HG03575 (cell line): Measurements from ENCODE around the gene ACVR1.
A peak's percentile ranks its signal among the peaks of the same experiment; 100 is the strongest.
"Not testable (repeated sequence)": the region's sequence is repeated elsewhere in the genome, so short reads cannot be mapped to it uniquely, and the experiment has no call there.

Source experiments
- ATAC-seq: cut with Tn5 transposase; IDR thresholded peaks from one replicate; pipeline ENCODE4 v1.9.1; 2021; ENCODE audit not compliant: unreplicated experiment, insufficient number of reproducible peaks, low FRiP score; ENCODE audit errors: extremely low read depth

ACVR1 gene

DNA sequence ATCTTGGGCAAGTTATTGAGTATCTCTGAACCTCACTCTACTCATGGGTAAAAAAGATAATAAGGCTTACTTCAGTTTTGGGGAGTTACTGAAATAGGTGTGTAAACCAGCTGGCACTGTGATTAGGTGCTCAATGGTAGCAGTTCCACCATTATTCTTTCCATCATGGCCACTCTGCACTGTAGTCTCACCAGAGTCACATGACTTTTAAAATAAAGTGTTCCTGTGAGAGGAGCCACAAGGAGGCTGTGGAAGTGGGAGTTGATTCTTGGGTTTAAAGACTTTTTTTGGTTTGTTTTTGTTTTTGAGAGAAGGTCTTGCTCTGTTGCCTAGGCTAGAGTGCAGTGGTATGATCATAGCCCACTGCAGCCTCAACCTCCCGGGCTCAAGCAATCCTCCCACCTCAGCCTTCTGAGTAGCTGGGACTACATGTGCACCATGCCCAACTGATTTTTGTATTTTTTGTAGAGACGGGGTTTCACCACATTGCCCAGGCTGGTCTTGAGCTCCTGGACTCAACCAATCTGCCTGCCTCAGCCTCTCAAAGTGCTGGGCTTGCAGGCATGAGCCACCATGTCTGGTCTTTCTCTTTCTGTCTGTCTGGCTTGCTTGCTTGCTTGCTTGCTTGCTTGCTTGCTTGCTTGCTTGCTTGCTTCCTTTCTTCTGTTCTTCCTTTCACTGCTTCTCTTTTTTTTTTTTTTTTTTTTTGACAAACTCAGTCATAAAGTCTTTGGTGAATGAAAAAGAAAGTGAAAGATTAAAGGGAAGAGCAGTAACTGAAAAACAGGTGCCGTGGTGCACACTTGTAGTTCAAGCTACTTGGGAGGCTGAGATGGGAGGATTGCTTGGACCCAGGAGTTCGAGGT, 21.2 kb upstream of the ACVR1 start:
- ATAC-seq = peak; percentile 41

DNA sequence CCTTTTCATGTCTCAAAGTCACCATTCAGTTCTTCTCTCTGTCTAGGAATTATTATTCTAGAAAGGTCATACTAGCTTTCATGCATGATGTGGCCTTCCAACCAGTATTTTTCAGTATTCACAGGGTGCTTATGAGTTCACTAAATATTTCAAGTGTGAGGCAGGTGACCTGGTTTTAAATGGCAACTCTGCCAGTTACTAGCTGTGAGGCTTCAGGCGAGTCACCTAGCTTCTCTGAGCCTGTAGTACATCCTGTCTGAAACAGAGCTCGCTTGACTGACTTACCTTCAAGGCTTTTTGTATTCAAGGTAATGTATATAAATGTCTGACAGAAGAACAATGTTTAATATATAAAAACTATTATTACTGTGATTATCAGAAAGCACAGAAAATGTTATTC, 19.4 kb upstream of the ACVR1 start:
- ATAC-seq = no peak

DNA sequence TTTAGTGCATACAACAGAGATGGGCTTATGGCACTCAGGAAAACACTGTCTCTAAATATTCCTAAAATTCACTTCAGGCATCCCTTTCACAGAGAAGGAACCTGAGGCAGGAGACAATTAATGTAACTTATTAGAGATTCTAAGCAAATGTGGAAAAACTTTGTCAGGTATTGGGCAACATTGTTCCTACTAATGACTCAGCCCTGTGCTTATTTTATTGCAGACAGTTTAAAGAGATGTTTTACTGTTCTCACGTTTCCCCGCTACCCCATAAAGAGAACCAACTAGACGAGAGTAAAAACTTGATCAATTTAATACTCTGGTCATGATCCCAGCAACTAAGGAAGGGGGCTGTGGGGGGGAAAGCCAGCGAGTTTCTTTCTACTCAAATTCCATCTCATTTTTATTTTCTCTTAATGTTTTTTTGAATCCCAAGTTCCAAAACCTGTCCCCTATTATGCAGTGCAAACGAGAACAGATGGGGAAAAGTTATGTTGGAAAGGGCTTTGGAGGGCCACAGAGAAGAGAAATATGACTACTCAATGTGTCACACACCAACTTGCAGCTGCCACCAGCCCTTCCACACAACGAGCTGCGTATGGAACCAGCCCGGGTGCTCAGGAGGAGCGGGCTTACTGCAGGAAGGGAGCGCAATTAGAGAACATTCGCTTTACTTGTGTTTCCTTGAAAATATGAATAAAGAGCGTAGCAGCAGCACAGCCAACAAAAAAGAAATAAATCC, 18.7 kb upstream of the ACVR1 start:
- no peak for ATAC-seq

DNA sequence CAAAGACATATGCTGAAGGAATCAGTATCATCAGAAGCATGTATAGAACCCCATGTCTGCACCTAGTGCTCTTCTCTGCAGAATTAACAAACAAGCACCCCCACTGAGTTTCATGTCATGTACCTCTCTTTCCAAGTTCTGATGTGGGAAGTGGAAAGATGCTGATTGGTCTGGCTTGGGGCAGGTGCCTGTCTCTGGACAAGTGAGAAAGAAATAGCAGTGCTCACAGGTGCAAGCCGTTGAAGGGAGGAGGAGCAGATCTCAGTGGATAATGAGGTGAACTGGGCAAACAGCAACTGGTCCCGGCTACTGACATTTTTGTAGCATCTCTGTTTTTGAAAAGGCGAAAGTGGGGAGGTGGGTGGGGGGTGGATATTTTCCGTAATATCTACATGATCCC, 17.5 kb upstream of the ACVR1 start:
- ATAC-seq = no peak

DNA sequence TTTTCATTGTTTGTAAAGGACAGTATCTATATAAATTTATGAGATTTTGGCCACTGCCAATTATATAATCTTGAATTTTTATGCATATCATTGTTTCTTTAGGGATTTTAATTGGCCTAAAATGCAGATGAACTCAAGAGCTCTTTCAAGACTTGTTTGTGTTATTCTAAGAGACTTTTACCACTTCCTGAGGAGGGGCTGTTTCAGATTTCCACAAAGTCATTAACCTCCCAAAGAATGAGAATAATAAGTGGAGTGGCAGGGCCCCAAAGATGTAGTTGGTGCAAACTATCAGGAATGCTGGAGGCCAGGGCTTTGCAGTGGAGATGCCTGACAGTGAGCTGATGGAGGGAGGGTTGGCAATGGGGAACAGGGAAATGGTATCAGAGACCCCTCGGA, 15.5 kb upstream of the ACVR1 start:
- ATAC-seq = no peak

DNA sequence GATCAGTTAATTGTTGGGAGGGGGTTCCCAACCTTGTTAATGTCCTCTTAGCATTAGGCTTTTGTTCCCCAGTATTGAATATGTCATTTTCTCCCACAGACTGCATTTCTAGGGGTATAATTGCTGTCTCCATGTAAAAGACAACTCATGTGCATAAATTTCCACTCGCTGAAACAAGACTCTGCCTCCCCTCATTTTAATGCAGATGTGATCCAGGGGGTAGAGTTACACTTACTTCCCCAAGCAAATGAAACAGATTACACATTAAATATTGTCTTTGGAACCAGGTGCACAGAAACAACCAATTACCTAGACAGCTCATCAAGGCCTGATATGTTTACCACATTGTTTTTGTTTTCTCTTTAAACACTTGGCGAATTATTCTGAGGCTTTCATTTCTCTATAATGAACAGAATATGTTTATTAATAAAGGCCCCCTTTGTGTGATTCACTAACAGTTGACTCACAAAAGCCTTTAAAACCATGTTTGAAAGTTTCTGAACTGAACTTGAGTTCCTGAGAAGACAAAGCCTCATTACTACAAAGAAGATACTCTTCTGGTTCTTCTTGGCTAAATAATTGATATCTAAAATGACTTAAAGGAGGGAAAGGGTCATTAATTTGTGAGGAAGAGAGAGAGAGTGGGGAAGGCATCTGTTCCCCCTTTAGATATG, 15.0 kb upstream of the ACVR1 start:
- ATAC-seq = no peak

DNA sequence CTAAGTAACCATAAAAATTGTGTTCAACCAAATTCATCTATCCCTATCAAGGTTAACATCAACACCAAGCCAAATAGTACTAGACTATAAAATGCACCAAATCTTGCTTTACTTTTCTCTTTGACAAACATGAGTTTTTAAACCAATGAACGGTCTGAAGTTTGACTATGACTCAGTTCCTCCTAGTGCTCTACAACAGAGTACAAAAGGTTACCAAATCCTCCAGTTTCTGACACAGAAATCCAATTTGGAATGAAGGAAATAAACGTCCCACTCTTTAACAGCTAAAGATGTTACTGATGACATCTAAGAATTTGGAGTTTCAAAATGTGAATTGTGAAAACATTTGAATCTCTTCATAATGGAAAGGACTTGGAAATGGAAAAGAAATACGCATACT, 11.8 kb upstream of the ACVR1 start:
- no peak for ATAC-seq

DNA sequence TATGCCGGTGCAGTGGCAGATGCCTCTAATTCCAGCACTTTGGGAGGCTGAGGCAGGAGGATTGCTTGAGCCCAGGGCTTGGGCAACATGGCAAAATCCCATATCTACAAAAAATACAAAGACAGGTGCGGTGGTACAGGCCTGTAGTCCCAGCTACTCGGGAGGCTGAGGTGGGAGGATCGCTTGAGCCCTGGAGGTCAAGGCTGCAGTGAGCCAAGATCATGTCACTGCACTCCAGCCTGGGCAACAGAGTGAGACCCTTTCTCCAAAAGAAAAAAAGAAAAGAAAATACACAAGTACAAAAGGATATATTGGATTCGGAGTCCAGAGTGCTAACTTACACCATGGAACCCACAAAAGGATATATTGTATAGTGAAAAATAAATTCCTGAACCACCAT, 8.4 kb upstream of the ACVR1 start:
- not testable (repeated sequence) for ATAC-seq

DNA sequence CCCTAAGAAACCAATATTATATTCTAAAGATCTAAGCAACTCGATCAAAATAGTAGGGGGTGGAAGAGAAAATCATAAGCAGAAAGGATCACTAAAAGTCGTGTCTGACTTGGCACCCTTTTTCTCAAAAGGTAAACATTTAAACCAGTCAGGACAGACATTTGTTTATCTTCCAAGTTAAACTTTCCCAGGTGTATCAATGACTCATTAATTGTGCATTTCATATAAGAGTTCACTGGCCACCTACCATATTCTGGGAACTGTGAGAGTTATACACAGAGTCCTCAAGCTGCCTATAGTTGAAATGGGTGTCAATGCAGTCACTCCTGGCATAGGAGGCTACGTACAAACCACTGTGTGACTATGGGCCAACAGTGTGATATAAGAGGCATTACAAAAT, 4.8 kb upstream of the ACVR1 start:
- no peak for ATAC-seq

DNA sequence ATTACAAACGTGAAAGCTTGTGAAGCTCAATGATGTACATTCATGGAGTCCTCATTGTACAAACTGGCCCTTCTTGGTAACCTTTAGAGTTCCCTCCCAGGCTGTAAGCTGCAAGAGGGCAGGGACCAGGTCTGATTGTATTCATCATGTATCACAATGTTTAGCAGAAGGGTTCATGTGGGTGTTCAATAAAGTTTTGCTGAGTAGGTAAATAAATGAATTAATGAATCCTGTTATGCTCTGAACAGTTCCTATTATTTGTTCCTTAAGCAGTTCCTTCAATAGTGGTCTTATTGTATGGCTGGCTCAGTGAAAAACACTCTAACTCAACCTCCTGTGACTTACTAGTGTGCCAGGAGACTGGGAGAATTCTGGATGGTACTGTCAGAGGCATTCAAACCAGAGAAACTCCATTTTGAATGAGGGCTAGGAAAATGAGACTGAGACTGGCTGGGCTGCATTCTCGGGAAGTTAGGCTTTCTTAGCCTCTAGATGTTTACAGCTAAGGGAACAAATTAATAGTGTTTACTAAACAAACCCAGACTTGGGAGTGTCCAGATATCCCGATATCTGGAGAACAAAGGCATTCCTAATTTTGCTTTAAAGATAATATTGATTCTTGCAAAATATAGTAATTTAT, 1.8 kb upstream of the ACVR1 start:
- ATAC-seq = no peak

DNA sequence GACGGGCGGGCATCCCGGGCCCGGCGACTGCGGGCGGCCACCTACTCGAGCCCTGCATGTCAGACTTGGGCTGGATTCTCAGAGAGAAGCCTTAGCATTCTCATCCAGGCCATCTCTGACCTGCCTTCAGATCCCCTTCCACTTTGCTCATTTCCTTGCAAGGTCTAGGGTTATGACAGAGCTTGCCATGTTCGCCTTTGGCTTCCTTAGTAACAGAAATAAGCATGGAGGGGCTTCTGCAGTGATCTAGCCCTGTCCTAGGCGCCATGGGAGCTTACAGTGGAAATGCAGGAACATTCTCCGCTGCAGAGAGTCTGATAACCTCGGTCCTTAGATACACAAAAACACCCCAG, 632 bp upstream of the ACVR1 start:
- no peak for ATAC-seq

DNA sequence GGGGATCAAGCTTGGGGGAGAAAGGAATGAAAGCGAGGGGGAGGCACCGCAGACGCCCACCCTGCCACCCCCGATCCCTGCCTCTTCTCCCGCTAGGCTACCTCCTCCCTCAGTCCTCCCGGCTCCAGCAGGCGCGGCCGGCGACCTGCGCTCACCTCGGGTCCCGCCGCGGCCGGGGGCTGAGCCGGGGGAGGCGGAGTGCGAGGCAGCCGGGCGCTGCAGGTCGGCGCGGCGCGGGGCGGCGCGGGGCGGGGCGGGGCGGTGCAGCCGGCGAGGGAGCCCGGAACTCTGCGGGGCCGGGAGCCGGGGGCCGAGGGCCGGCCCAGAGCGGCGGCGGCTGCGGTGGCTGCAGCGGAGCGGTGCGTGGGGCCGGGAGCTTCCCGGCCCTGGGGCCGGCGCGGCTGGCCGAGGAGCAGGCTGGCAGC, 477 bp downstream of the ACVR1 start:
- ATAC-seq = peak; percentile 9

DNA sequence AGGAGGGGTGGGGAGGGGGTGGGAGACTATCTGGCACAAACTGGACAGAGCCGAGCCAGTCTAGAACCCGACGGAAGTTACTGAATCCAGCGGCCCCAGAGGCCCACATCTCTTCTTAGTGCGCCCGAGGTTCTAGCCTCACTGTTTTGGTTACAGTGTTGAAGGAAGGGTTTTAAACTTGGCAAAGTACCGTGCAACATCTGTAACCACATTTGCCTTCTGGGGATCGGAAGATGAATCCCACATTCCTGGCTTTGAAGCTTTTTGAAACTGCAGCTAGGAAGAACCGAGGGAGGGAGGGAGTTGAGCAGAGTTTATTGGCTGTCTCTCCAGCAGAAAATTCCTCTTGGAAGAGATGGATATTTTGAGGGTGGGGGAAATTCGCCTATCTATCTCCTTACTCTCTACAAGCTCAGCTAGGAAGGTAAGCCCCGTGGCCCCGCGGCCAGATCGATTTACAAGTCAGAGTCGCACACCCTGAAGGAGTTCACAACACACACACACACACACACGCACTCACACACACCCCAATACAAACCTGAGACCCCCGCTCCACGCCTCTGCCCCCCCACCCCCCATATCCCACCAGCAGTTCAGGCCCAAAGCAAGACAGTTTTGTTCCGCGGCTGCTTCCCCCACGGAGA, 1.0 kb downstream of the ACVR1 start:
- ATAC-seq = no peak

DNA sequence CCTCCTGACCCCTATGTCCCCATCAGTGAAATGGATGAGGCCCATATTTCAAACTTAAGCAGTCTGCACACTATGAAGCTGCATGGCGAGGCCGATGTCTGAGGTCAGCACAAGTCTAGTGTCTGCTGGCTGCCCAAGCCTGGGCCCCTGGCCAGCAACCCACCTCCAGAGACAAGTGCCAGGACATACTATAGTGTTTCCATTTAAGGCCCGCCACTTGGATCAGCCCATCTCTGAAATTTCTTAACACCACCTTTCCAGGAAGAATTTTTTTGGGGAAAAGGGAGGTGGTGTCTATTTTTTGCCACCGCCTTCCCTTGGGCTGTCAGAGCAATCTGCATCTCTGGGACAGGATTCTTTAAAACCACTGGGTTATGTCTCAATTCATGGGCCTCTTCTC, 1.8 kb downstream of the ACVR1 start:
- no peak for ATAC-seq

DNA sequence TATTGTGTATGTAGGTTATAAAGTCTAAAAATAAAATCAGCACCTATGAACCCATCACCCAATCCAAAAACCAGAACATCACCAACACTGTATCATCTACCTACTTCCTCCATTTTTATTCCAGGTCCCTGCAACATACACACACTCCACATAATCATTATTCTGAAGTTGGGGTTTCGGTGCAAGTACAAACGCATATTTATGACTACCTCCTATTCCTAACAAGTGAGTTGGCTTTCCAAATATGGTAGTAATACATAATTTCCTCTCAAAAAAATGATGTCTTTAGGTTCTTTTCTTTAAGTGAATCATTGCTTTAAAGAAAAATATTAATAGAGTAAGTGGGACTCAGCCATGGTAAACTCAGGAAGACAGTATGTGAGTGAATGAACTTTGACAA, 3.3 kb downstream of the ACVR1 start:
- no peak for ATAC-seq

DNA sequence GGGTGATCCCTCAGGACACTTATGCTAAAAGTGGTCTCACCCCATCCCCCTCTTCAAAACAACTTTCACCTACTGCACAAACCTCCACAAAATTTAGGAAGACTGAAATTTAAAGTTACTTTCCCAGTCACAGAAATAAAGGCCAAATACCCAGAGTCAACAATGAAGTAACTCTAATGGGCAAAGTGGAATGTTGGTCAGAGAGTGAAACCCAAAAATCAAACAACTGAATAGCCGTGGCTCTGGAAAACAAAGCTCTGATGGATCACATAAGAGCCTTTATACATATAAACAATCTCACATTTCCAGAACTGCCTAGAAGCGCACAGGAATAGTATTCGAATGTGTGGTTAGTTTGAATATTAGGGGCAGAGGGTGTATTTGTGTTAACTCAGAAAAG, 4.7 kb downstream of the ACVR1 start:
- ATAC-seq = no peak

DNA sequence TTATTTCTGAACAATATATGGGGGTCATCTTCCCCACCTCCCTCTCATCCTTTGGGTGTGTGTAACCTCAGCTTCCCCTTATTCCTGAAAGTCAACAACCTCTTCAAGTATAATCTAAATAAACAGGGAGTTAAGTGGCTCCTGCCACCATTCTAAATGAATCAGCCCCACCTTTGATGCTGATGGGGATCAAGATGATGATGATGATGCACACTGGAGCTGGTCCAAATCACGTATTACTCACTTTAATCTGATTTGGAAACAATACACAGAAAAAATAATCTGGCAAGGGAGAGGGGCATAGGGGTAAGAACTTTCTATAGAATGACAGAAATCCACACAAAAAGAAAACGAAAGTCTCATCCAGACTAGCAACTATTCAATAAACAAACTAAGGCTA, 7.1 kb downstream of the ACVR1 start:
- ATAC-seq = no peak

DNA sequence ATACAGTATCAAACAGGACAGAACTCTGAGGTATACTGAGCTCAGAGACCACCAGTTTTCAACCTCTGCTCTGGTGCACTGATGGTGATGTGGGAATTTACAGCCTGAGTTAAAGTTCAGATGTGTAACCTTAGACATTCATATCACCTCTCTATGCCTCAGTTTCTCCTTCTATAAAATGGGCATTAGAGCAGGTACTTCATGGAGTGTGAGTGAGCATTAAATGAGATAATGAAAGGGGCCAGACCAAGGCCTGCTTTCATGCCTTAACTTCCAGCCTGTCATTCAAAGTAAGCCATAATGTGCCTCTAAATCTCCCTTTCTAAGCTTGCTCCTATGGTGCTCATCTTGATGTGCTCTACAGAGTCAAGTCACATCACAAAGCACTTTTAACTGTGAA, 8.4 kb downstream of the ACVR1 start:
- no peak for ATAC-seq
